Fibroblast of lung (primary cell): ENCODE data around the gene STX8. TPM values are rescaled to one million over a fixed set of nuclear protein-coding genes. Genes with fewer than 3 reads are reported as not detected.

ENCODE experiments used
- DNase-seq, 2 donors: peaks; one replicate each; pipeline versions ENCODE4 v3.0.0 to v3.0.0-alpha.2; 2010; ENCODE audit warnings: low read depth in 2 of 2
- H2AFZ ChIP-seq: 2 replicates; pipeline ENCODE4 v1.5.1; 2012; ENCODE audit warnings: low read length, control low read depth, inconsistent platforms
- H3K27ac ChIP-seq: 2 replicates; pipeline ENCODE4 v1.5.1; 2011; ENCODE audit warnings: low read length, control low read depth; ENCODE audit not compliant: insufficient read depth
- H3K27me3 ChIP-seq: 2 replicates; pipeline ENCODE4 v1.5.1; 2011; ENCODE audit warnings: mild to moderate bottlenecking, low read length; ENCODE audit not compliant: control insufficient read depth, insufficient read depth
- H3K36me3 ChIP-seq: 2 replicates; pipeline ENCODE4 v1.5.1; 2011; ENCODE audit warnings: low read length; ENCODE audit not compliant: control insufficient read depth, insufficient read depth
- H3K4me1 ChIP-seq: 2 replicates; pipeline ENCODE4 v1.5.1; 2011; ENCODE audit warnings: low read length; ENCODE audit not compliant: control insufficient read depth, insufficient read depth; ENCODE audit errors: extremely low read depth
- H3K4me2 ChIP-seq: 2 replicates; pipeline ENCODE4 v1.5.1; 2011; ENCODE audit warnings: low read length, control low read depth; ENCODE audit not compliant: insufficient read depth; ENCODE audit errors: extremely low read depth
- H3K4me3 ChIP-seq, 4 experiments: fragments of 200-600 bp in 1 of 4; sonication (generic) in 1 of 4; replicated peaks in 1 of 4; 2 replicates each; pipeline ENCODE4 v1.5.1; 2011 to 2016; ENCODE audit warnings: low read length in 4 of 4, low read depth in 3 of 4, mild to moderate bottlenecking in 3 of 4, control low read depth in 2 of 4, inconsistent platforms in 1 of 4, mixed read lengths in 1 of 4; ENCODE audit not compliant: insufficient read depth in 1 of 4; ENCODE audit errors: control extremely low read depth in 1 of 4
- H3K79me2 ChIP-seq: 2 replicates; pipeline ENCODE4 v1.5.1; 2012; ENCODE audit warnings: mild to moderate bottlenecking, low read length, inconsistent platforms; ENCODE audit not compliant: control insufficient read depth, insufficient read depth
- H3K9ac ChIP-seq: 2 replicates; pipeline ENCODE4 v1.5.1; 2011; ENCODE audit warnings: mild to moderate bottlenecking, low read length, control low read depth; ENCODE audit not compliant: insufficient read depth
- H3K9me3 ChIP-seq: 2 replicates; pipeline ENCODE4 v1.5.1; 2012; ENCODE audit warnings: low read depth, low read length; ENCODE audit not compliant: control insufficient read depth, insufficient read depth
- H4K20me1 ChIP-seq: 2 replicates; pipeline ENCODE4 v1.5.1; 2011; ENCODE audit warnings: low read length; ENCODE audit not compliant: control insufficient read depth, insufficient read depth; ENCODE audit errors: extremely low read depth
- CTCF ChIP-seq, 2 donors: IDR thresholded peaks in 1 of 2; conservative IDR thresholded peaks in 1 of 2; 1 replicate in 1 of 2; 2 replicates in 1 of 2; pipeline ENCODE4 v1.5.1; 2011 to 2012; ENCODE audit warnings: low read length in 2 of 2, control low read depth in 1 of 2, inconsistent platforms in 1 of 2, low read depth in 1 of 2, mild to moderate bottlenecking in 1 of 2
- EZH2 ChIP-seq: IDR thresholded peaks from 2 replicates; pipeline ENCODE4 v1.5.1; 2012; ENCODE audit warnings: low read length, control low read depth, mild to moderate bottlenecking; ENCODE audit errors: missing control alignments
- polyA plus RNA-seq, 2 donors: library from polyadenylated mRNA; depleted of rRNA in 1 of 2; stranded (reverse) in 1 of 2; unstranded in 1 of 2; fragments of >200 nt; gene quantifications; 2 replicates each; pipeline ENCODE4 v1.2.1, GENCODE V29; 2011 to 2012; ENCODE audit warnings: missing spikeins in 1 of 2
- total RNA-seq: library from RNA; depleted of rRNA; stranded (reverse); fragments of >200 nt; gene quantifications from 2 replicates; pipeline ENCODE4 v1.2.1, GENCODE V29; 2014

The STX8 gene
- total and polyA plus RNA-seq, 2 donors (not counting 1 experiment from before 2014, with no cell fraction given) = 84.7 to 128 TPM

- Histone ChIP-seq H3K4me1 (peaks cover 5% of the 10 kb centered on the region), H3K4me2 (no peak overlapping the region), H3K9me3 (no peaks in the 10 kb centered on the region), H2AFZ (no peak overlapping the region), H3K9ac (no peak overlapping the region), H3K36me3 (no peaks in the 10 kb centered on the region), H3K27me3 (no peaks in the 10 kb centered on the region), H3K4me3 (no peak overlapping the region), H3K79me2 (no peaks in the 10 kb centered on the region), H3K27ac (peak overlapping the region; percentile 78), H4K20me1 (no peaks in the 10 kb centered on the region)
- TF ChIP-seq CTCF (conservative IDR thresholded peaks at IDR 0.05 in 1 of 2, IDR thresholded peaks at IDR 0.05 in 1 of 2; ENCODE audit: low read depth in 1 of 2, low read length in 2 of 2) = no peak
- TF ChIP-seq EZH2 = no peak
- peak; percentile 92 to 96 for DNase-seq
These were observed 225.5 kb downstream of the STX8 start for GRCh38 chr17:9350080-9350479.

DNA sequence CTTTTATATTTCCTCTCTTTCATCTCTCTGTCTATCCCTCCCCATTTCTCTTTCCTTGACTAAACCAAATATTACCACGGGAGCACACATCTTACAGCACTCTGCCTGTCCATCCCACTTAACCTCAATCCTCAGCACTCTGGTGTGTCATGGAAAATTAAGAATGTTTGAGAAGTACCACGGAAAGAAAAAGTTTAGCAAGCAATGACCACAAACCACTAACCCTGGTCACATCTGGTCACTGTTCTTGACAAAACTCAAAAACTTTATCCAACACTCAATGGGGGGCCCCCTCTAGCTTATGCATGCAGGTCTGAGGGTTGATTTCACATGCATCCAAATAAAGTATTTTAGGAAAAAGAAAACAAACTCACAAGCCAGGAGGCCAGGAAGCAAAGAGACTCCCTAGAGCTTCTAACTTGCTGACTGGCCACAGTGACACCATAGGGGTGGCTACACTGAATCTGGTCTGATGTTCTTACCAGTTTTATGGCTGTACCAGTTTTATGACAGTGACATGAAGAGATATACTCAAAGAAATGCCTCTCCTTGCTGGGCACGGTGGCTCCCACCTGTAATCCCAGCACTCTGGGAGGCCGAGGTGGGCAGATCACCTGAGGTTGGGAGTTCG lies 229.2 kb downstream of the STX8 start:
- Histone ChIP-seq H3K27ac (no peak overlapping the region), H3K9ac (no peak overlapping the region), H3K4me1 (peaks cover 5% of the 10 kb centered on the region), H3K36me3 (no peaks in the 10 kb centered on the region), H2AFZ (no peak overlapping the region), H4K20me1 (no peaks in the 10 kb centered on the region), H3K4me3 (no peak overlapping the region), H3K79me2 (no peaks in the 10 kb centered on the region), H3K27me3 (no peaks in the 10 kb centered on the region), H3K9me3 (no peaks in the 10 kb centered on the region), H3K4me2 (no peak overlapping the region)
- DNase-seq = peak; percentile 22 to 82
- no peak for TF ChIP-seq EZH2
- TF ChIP-seq CTCF (conservative IDR thresholded peaks at IDR 0.05 in 1 of 2, IDR thresholded peaks at IDR 0.05 in 1 of 2; ENCODE audit: low read depth in 1 of 2, low read length in 2 of 2) = no peak

- H4K20me1 ChIP-seq = no peaks in the 10 kb centered on the region
- no peak overlapping the region for H3K9ac ChIP-seq
- no peak overlapping the region for H3K4me2 ChIP-seq
- no peaks in the 10 kb centered on the region for H3K27me3 ChIP-seq
- H3K36me3 ChIP-seq = no peaks in the 10 kb centered on the region
- H3K4me3 ChIP-seq = no peak overlapping the region
- H2AFZ ChIP-seq = no peak overlapping the region
- H3K27ac ChIP-seq = no peak overlapping the region
- H3K79me2 ChIP-seq = no peaks in the 10 kb centered on the region
- no peak for DNase-seq
- H3K9me3 ChIP-seq = no peaks in the 10 kb centered on the region
- no peak for TF ChIP-seq CTCF (conservative IDR thresholded peaks at IDR 0.05 in 1 of 2, IDR thresholded peaks at IDR 0.05 in 1 of 2; ENCODE audit: low read depth in 1 of 2, low read length in 2 of 2)
- no peak for TF ChIP-seq EZH2
- no peaks in the 10 kb centered on the region for H3K4me1 ChIP-seq
These were observed 232.1 kb downstream of the STX8 start for GRCh38 chr17:9343516-9343915.
